DND-41 (cell line): ENCODE data around the gene ERVK3-1.

Experiments
- EZH2 ChIP-seq: IDR thresholded peaks from 3 replicates; pipeline ENCODE4 v1.6.1; 2012; ENCODE audit warnings: borderline replicate concordance, low read depth, mild to moderate bottlenecking, moderate library complexity, low read length, inconsistent platforms; ENCODE audit not compliant: severe bottlenecking
- TF ChIP-seq, protein P1 (sequence below): IDR thresholded peaks from 2 replicates; pipeline ENCODE4 v1.5.1; 2012; ENCODE audit warnings: borderline replicate concordance, low read length, moderate library complexity, mild to moderate bottlenecking; ENCODE audit not compliant: poor library complexity, severe bottlenecking; ENCODE audit errors: extremely low read depth

DNA sequence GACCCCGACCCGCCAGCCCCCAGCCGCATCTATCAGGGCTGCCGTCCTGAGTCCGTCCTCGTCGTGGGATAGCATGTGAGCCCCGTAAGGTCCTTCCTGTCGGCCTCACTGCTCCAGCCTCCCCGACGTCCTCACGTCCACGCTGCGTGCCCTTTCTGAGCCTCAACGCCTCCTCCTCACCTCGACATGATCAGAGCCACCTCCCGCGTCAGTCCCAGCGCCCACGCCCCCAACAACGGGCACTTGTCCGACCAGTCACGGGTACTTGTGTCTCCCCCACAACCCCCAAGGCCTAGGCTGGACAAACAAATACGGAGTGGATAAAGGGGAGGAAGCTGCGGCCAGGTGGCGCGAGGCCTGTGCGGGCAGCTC is 56.7 kb downstream of the ERVK3-1 start:
- TF ChIP-seq, protein P1, sequence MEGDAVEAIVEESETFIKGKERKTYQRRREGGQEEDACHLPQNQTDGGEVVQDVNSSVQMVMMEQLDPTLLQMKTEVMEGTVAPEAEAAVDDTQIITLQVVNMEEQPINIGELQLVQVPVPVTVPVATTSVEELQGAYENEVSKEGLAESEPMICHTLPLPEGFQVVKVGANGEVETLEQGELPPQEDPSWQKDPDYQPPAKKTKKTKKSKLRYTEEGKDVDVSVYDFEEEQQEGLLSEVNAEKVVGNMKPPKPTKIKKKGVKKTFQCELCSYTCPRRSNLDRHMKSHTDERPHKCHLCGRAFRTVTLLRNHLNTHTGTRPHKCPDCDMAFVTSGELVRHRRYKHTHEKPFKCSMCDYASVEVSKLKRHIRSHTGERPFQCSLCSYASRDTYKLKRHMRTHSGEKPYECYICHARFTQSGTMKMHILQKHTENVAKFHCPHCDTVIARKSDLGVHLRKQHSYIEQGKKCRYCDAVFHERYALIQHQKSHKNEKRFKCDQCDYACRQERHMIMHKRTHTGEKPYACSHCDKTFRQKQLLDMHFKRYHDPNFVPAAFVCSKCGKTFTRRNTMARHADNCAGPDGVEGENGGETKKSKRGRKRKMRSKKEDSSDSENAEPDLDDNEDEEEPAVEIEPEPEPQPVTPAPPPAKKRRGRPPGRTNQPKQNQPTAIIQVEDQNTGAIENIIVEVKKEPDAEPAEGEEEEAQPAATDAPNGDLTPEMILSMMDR: no peak
- no peak for TF ChIP-seq EZH2
